SH-SY5Y (cell line): Measurements from ENCODE around the gene WDR48.

Experiments
- GATA2 ChIP-seq: IDR thresholded peaks from 2 replicates; pipeline ENCODE4 v1.6.1; 2011; ENCODE audit warnings: mild to moderate bottlenecking, low read depth, low read length
- GATA3 ChIP-seq: IDR thresholded peaks from 2 replicates; pipeline ENCODE4 v1.6.1; 2011; ENCODE audit warnings: low read depth, mild to moderate bottlenecking, low read length, moderate library complexity

The WDR48 gene

DNA sequence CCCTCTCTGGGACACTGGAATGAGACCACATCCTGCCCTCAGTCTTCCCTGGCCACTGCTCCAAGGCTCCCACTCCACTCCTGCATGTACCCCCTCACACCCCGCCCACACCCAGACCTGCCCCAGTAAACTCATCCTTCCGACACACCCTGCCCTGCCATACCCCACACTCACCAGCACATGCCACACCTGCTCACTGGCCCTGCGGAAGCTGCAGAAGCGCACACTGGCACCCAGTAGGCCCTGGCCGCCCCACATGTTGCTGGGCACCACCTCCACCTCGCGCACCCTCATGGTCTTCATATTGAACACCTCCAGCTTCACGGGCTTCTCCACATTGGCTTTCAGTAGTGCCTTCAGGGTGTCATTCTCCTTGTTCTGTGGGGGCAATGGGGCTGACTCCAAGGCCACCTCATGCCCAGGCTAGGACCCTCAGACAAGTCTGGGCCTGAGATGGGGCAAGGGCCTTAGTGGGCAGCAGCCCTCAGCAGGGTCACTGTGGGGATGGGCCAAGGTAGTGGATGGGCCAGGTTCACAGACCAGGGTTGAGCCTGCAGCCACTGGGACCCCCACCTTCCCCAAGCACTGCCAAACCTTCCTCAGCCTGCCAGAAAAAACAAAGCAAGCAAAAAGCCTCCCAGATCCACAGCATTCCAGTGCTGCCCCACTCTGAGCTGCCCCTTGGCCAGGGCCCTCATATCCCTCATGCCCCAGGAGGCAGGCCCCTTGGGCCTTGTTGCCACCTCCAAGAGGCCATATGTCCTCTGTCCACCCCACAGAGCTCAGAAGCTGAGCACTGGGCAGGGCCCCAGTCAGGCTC lies 50.9 kb downstream of the WDR48 start:
- TF ChIP-seq GATA3 = no peak
- no peak for TF ChIP-seq GATA2

DNA sequence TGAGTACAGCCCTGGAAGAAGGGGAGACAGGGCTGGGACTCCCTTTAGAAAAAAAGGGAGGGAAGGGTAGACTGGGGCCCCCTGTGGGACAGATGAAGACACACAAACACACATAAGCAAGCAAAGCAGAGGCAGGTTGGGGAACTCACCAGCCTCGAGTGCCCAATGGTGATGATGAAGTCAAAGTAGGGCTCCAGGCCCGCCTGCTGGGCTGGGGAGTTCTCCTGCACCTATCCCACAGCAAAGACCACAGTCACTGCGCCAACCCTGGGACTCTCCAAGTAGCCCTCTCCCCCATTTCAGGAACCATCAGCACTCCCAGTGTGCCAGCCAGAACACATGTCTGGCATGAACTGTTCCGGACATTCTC lies 51.5 kb downstream of the WDR48 start:
- TF ChIP-seq GATA2 (no peak), GATA3 (no peak)

DNA sequence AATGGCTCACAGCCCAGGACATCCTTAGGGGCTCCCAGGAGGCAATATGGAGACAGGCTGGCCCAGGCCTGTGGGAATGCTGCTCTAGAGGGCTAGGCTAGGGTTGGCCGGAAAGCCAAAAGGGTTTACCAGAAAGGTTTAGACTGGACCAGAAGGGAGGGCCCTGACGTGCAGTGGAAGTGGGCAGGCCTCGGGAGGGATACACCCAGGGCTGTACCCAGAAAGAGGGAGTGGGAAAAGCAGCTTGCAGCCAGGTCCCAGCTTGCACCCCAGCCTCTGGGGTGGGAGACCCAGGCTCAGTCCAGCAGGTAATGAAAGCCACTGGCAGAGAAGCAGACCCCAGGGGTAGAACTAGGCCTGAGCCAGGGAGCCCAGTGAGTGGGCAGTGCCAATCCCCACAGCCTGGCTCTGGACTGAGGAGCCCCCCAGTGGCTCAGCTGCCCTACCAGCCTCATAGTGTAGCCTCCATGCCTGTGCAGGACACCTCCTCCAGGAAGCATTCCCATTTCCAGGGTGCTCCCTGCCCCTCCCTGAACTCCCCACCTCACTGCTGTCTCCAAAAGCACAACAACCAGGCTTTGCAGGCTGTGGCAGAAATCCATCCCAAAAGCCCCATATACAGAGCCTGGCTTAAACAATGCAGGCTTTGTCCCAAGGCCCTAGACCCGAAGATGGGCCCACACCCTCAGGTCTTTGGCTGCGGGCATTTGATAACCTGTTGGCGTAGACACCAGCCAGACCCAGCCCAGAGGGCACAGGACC lies 52.2 kb downstream of the WDR48 start:
- no peak for TF ChIP-seq GATA2
- TF ChIP-seq GATA3 = no peak

DNA sequence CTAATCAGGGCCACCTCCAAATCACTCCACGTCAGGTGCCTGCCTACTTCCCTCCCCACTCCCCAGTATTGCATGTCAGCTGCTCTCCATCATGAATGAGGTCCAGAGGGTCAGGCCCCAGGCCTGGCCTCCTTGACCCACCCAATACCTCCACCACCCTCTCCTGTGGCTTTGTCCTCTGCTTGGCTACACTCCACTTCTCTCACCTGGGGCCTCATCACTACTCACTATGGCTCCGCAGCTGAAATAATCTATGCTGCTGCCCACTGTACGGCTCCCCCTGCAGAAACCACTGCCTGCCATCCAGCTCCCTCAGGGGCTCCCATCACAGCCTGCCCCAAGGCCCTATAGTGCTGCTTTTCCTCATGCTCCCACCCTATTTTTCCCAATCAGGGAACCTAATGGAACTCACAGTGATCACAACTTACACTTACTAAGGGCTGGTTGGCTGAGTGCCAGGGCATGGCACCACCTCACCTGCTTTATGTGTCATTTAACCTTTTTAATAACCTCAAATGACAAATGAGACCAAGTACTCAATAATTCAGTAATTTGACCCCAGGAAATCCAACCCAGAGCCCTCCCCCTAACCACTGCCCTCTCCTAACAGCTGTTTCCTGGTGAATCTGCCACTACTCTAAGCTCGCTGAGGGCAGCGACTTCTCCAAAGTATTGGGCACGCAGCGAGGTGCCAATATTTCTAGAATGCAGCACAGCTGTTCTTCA lies 53.3 kb downstream of the WDR48 start:
- TF ChIP-seq GATA2 (no peak), GATA3 (no peak)

DNA sequence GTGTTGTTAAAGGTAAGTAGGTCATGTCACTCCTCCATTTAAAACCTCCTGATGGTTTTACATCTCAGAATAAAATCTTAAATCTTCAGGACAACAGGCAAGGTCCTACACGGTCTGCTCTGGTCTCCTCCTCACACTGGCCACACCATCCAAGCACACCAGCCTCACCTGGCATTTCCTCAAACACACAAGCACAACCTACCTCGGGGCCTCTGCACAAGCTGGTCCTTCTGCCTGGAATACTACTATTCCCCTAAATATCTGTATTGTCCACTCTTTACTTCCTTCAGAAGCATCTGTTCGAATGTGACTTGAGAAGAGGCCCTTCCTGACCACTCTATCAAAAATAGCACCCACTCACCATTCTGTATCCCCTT lies 53.9 kb downstream of the WDR48 start:
- TF ChIP-seq GATA2 (no peak), GATA3 (no peak)

DNA sequence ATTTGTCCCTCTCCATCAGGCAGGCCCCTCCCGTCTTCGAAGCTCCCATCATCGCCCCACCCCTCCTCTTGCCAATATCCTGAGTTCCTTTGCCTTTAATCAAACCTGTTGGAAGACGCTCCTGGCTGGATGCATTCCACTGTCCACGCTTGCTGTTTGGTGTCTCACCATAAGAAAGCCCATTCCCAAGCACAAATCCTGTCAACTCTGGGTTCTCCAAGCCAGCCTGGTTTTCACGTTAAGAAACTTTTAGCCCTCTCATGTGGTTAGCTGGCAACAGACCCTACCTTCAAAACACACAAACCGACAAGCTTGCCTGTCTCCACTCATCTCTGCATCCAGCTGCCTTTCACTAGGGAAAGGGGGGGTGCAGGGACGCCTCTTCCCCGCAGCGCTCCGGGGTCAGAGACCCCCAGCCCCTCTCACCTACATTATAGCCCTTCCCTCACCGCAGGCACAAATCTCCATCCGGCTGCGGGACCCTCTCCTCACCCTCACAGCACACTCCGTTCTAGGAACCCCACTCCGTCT lies 54.5 kb downstream of the WDR48 start:
- TF ChIP-seq GATA3 = no peak
- no peak for TF ChIP-seq GATA2

DNA sequence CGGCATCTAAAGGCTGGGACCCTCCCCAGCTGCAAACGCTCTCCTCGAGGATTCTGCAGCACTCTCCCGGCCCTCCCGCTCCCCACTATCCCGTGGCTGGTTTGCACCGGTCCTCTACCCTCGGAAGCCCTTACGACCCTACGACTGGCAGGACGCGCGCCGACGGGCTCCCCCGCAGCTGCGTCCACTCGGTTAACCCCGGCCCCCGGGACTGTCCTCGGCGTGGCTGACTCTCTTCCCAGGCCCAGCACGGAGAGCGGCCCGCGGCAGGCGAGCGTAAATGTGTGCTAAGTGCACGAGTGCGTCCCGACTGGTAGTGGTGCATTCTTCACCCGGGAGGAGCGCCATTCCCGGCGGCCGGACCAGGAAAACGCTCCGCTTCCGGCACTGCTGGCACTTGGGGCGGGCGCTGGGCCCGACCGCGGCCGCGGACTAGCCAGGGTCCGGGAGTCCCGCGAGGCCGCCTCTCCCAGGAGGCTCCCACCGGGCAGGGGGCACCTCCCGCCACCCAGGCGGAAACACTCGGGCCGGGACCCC lies 55.1 kb downstream of the WDR48 start:
- TF ChIP-seq GATA3 (no peak), GATA2 (no peak)

DNA sequence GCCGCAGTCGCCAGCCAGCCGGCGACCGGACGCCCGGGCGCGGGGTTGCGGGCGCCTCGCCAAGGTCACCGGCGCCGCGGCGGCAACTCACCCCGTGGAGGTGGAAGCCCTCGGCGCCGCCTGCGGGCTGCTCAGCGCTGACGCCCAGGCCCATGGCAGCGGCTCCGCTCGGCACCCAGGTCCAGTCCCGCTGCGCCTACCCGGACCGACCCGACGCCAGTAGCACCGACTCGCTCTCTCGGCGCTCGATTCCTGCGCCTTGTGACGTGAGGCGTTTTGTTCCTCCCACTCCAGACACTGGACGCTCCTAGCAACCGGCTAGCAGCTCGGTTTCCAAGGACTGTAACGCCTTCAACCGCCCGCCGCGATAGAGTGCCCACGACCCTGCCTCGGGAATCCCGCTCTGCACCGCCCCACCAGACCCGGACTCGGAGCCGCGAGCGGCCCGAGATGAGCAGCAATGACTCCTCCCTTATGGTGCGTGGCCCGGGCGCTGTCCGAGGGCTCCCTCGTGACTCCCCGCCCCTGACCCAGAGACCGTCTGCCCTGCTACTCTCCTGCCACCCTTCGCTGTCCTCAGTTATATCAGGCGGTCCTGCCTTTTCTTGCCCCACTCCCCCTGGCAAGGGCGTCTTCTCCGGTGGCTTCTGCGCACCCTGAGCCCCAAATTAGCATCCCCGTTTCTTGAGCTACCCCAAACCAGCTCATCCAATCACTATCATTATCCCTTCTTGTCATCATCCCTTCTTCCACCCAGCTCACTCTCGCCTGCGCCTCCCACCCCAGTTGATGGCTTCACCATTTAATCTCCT lies 55.8 kb downstream of the WDR48 start, which contains the start of the genes GORASP1 and TTC21A:
TSS of gene GORASP1 (minus strand) at position 240 of the 812 bp plus-strand sequence. CDS start at position 154, 86 bp downstream.
TSS of gene TTC21A (plus strand) at position 293 of the 812 bp plus-strand sequence. CDS start at position 451, 158 bp downstream.
- TF ChIP-seq GATA2 = no peak
- TF ChIP-seq GATA3 = no peak

DNA sequence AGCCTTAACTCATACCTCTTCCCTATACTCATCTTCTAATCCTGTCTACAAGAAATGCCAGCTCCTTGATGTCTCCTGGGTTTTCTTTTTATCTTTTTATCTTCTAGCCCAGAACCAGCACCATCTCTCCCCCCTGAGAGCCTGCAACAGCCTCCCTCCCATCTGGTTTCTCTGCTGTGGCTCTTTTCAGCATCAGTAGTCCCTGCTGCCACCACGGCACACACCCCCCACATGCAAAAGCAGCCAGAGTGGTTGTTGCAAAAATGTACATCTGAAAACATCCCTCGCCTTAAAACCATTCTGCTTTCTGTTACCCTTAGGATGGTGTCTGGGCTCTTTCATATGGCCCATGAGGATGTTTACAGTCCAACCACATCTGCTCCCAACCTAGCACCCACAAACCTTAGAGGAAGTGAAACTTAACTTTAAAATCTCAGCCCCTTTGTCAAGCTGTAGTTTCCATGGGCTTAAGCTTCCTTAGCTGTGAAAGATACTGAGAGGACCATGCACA lies 56.4 kb downstream of the WDR48 start:
- TF ChIP-seq GATA3 (no peak), GATA2 (no peak)

DNA sequence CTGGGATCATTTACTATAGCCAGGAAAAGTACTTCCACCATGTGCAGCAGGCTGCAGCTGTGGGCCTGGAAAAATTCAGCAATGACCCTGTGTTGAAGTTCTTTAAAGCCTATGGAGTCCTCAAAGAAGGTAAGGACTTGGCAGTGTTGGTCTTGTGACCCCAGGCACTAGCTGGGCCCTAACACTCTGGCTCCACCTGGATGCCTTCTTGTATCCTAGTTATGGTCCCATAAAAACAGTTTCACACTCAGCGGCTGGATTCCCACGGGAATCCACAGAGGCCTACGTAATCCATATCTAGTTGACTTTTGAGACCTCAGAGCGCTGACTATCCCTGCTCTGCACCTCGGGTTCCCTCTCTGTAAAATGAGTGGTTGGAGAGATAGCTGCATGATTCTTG lies 57.3 kb downstream of the WDR48 start:
- TF ChIP-seq GATA3 = no peak
- no peak for TF ChIP-seq GATA2

DNA sequence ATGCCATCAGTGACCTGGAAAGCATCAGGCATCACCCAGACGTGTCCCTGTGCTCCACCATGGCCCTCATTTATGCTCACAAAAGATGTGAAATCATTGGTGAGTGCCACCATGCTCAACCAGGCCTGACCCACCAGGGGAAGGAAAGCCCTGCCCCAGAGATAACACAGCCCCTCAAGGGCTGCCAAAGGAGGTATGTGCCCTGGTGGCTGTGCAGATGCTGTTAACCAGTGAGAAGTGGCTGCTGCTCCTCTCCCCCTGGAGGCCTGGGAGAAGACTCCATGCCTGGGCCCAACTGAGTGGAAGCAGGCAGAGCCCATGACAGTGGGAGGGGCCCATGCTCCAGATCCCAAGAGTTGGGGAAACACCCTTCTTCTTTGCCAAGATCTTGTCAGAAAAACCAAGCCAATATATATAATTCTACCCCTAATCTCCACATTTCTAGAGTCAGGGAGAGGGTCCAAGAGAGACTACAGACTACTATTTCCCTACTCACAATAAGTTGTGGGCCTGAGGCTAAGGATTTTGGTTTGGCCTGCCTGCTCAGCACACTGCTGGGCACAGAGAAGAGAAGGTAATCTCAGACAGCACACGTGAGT lies 58.3 kb downstream of the WDR48 start:
- no peak for TF ChIP-seq GATA3
- TF ChIP-seq GATA2 = no peak

DNA sequence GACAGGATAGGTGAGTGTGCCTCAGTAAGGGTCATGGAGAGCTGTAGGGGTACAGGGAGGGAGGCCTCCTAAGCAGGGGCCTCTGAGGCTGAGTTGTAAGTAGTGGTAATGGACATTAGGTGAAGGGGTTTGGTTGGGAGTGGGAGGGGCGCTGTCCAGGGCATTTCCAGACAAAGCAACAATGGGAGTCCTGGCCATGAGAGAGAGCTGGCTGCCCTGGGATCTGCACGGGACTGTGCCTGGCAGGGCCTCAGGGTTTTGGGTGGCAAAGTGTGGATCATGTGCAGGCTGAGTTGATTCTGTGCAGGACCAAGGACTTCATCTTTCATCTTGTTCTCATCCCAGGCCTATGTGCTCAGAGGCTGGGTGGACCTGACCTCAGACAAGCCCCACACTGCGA lies 60.3 kb downstream of the WDR48 start:
- TF ChIP-seq GATA2 (no peak), GATA3 (no peak)
